A673 (cell line): ENCODE results near the gene SIX6.

ENCODE experiments used
- CTCF ChIP-seq: fragments of 300-800, 200-600 bp; sonication (generic); conservative IDR thresholded peaks from 2 replicates; pipeline ENCODE4 v1.5.1; 2017; ENCODE audit warnings: low read depth, mild to moderate bottlenecking, antibody characterized with exemption, low read length, moderate library complexity, mixed read lengths
- EZH2 ChIP-seq: fragments of 200-600 bp; sonication (generic); IDR thresholded peaks from 2 replicates; pipeline ENCODE4 v1.6.1; 2017; ENCODE audit warnings: borderline replicate concordance, low read depth, mild to moderate bottlenecking, mixed read lengths, antibody characterized with exemption, low read length; ENCODE audit not compliant: poor library complexity, severe bottlenecking

- no peak for TF ChIP-seq CTCF
- TF ChIP-seq EZH2: no peak
Measured at GRCh38 chr14:60485057-60485597, 23.8 kb upstream of the SIX6 start.
